Gastrocnemius medialis (tissue), 4 donors: ENCODE measurements around the gene TBC1D3B. TPM values are rescaled to one million over a fixed set of nuclear protein-coding genes. Genes with fewer than 3 reads are reported as not detected.
A peak's percentile ranks its signal among the peaks of the same experiment; 100 is the strongest.
"Not testable (repeated sequence)": the region's sequence is repeated elsewhere in the genome, so short reads cannot be mapped to it uniquely, and the experiment has no call there.

Experiments used
- ATAC-seq, 2 donors: fragments of 150-250 bp; one replicate each; pipeline ENCODE4 v1.9.1; 2016
- DNase-seq, 2 donors: peaks; one replicate each; pipeline ENCODE4 v3.0.0-alpha.2; 2019
- H3K27ac ChIP-seq, 4 donors: fragments of 200-600 bp; sonication (generic); 1 replicate in 1 of 4; 2 replicates in 3 of 4; pipeline ENCODE4 v1.5.1; 2016 to 2018; ENCODE audit warnings: mild to moderate bottlenecking in 2 of 4, moderate library complexity in 1 of 4
- H3K27me3 ChIP-seq, 3 donors: fragments of 200-600 bp; sonication (generic) in 2 of 3; 1 replicate in 1 of 3; 2 replicates in 2 of 3; pipeline versions ENCODE4 v1.5.1 to v1.6.0; 2016 to 2019; ENCODE audit warnings: mild to moderate bottlenecking in 1 of 3, moderate library complexity in 1 of 3
- H3K36me3 ChIP-seq, 2 donors: fragments of 200-600 bp; sonication (generic) in 1 of 2; one replicate each; pipeline ENCODE4 v1.5.1; 2017 to 2018
- H3K4me1 ChIP-seq, 2 donors: fragments of 200-600 bp; sonication (generic) in 1 of 2; one replicate each; pipeline ENCODE4 v1.5.1; 2016 to 2017; ENCODE audit warnings: mild to moderate bottlenecking in 2 of 2
- H3K4me3 ChIP-seq, 4 donors: fragments of 200-600 bp; sonication (generic) in 3 of 4; 1 replicate in 1 of 4; 2 replicates in 3 of 4; pipeline ENCODE4 v1.5.1; 2016 to 2019; ENCODE audit warnings: mild to moderate bottlenecking in 2 of 4
- H3K9me3 ChIP-seq, 3 donors: fragments of 200-600 bp; sonication (generic) in 2 of 3; 1 replicate in 1 of 3; 2 replicates in 2 of 3; pipeline ENCODE4 v1.5.1; 2016 to 2019
- CTCF ChIP-seq, 5 experiments: fragments of 450-650 bp in 3 of 5; fragments of 200-600 bp in 2 of 5; sonication (generic) in 2 of 5; IDR thresholded peaks in 4 of 5; conservative IDR thresholded peaks in 1 of 5; 1 replicate in 4 of 5; 2 replicates in 1 of 5; pipeline ENCODE4 v1.5.1; 2016 to 2019; ENCODE audit warnings: antibody characterized with exemption in 5 of 5, mild to moderate bottlenecking in 3 of 5, moderate library complexity in 3 of 5
- POLR2A ChIP-seq, 2 donors: fragments of 450-650 bp; IDR thresholded peaks; one replicate each; pipeline ENCODE4 v1.6.1; 2017; ENCODE audit warnings: antibody characterized with exemption in 2 of 2, mild to moderate bottlenecking in 2 of 2, moderate library complexity in 2 of 2
- in situ Hi-C, 4 donors: fragments of 200-750 bp; cut with MboI; loops; one replicate each; pipeline versions ENCODE4 v1.15.0 to v1.8.0; 2017; ENCODE audit warnings: low sequenced_read_pairs in 4 of 4
- intact Hi-C: fragments of 100-400 bp; cut with DNase I; formaldehyde crosslinking; loops from one replicate; pipeline ENCODE4 v1.15.1; 2023; ENCODE audit warnings: low total_unique reads
- total RNA-seq, 4 donors: library from RNA; depleted of rRNA; stranded (reverse); fragments of >200 nt; gene quantifications; one replicate each; pipeline versions ENCODE4 v1.1.0 to v1.2.3, GENCODE V29; 2016

The TBC1D3B gene
- total RNA-seq, 4 donors from 2014 or later: 0.98 to 4.8 TPM; not detected in 2

- DNase-seq: no peak
- no peak overlapping the region for H3K4me3 ChIP-seq
- no peaks in the 10 kb centered on the region for H3K9me3 ChIP-seq
- peaks cover 0 to 5% (median 0%) of the 10 kb centered on the region in 3 donors for H3K27me3 ChIP-seq
- intact Hi-C loops (no loop called here), in situ Hi-C loops (no loop called here)
- H3K36me3 ChIP-seq: no peaks in the 10 kb centered on the region
- no peak overlapping the region for H3K27ac ChIP-seq
- ATAC-seq: no peak
- TF ChIP-seq CTCF (IDR thresholded peaks at IDR 0.05 in 4 of 5, conservative IDR thresholded peaks at IDR 0.05 in 1 of 5) (no peak), POLR2A (IDR thresholded peaks at IDR 0.05) (no peak)
- no peaks in the 10 kb centered on the region for H3K4me1 ChIP-seq
Observed at GRCh38 chr17:36193216-36193775, 16.9 kb upstream of the TBC1D3B start.

GRCh38 chr17:36190549-36191330 lies 14.3 kb upstream of the TBC1D3B start:
- intact Hi-C loops, in situ Hi-C loops: not testable (repeated sequence)
- peaks cover 0 to 12% (median 2%) of the 10 kb centered on the region in 3 donors for H3K27me3 ChIP-seq

GRCh38 chr17:36189993-36190392 lies 13.6 kb upstream of the TBC1D3B start:
- H3K4me1 ChIP-seq, H3K4me3 ChIP-seq, ATAC-seq, H3K36me3 ChIP-seq, H3K27ac ChIP-seq, intact Hi-C loops, DNase-seq, H3K9me3 ChIP-seq: not testable (repeated sequence)
- peaks cover 0 to 19% (median 9%) of the 10 kb centered on the region in 3 donors for H3K27me3 ChIP-seq
- in situ Hi-C loops: loop anchor here in 1 of 4 donors (10.0 kb wide), 1 partner anchor 75 kb away; no protein-coding TSS in a partner anchor

More at GRCh38 chr17:36190549-36191330, 14.3 kb upstream of the TBC1D3B start:
- not testable (repeated sequence) for ATAC-seq, DNase-seq, H3K9me3 ChIP-seq, H3K27ac ChIP-seq, H3K4me3 ChIP-seq, H3K4me1 ChIP-seq, H3K36me3 ChIP-seq

- no peak overlapping the region for H3K4me3 ChIP-seq
- H3K36me3 ChIP-seq: no peaks in the 10 kb centered on the region
- H3K27me3 ChIP-seq: peaks cover 5 to 27% (median 20%) of the 10 kb centered on the region in 3 donors
- no peaks in the 10 kb centered on the region for H3K9me3 ChIP-seq
- no peaks in the 10 kb centered on the region for H3K4me1 ChIP-seq
- peak in 1 of 2 donors; percentile 46 for ATAC-seq
- in situ Hi-C loops: loop anchor here in 1 of 4 donors (10.0 kb wide), 1 partner anchor 74 kb away; no protein-coding TSS in a partner anchor
- intact Hi-C loops: no loop called here
- H3K27ac ChIP-seq: no peak overlapping the region
- DNase-seq: peak in 1 of 2 donors; percentile 43
- TF ChIP-seq CTCF (IDR thresholded peaks at IDR 0.05 in 4 of 5, conservative IDR thresholded peaks at IDR 0.05 in 1 of 5): no peak
- no peak for TF ChIP-seq POLR2A (IDR thresholded peaks at IDR 0.05)
Observed at GRCh38 chr17:36188891-36189306, 12.5 kb upstream of the TBC1D3B start.

GRCh38 chr17:36187943-36188665 lies 11.7 kb upstream of the TBC1D3B start:
- H3K4me1 ChIP-seq, H3K9me3 ChIP-seq, H3K36me3 ChIP-seq, DNase-seq, H3K4me3 ChIP-seq, H3K27ac ChIP-seq, intact Hi-C loops, ATAC-seq: not testable (repeated sequence)
- peaks cover 10 to 32% (median 28%) of the 10 kb centered on the region in 3 donors for H3K27me3 ChIP-seq
- in situ Hi-C loops: loop anchor here in 1 of 4 donors (10.0 kb wide), 1 partner anchor 73 kb away; no protein-coding TSS in a partner anchor

GRCh38 chr17:36186810-36187763 lies 10.7 kb upstream of the TBC1D3B start:
- H3K9me3 ChIP-seq, DNase-seq, H3K4me1 ChIP-seq, H3K27ac ChIP-seq, ATAC-seq, H3K4me3 ChIP-seq, H3K36me3 ChIP-seq, intact Hi-C loops: not testable (repeated sequence)
- in situ Hi-C loops: loop anchor here in 1 of 4 donors (10.0 kb wide), 1 partner anchor 72 kb away; no protein-coding TSS in a partner anchor
- H3K27me3 ChIP-seq: peaks cover 20 to 42% (median 38%) of the 10 kb centered on the region in 3 donors
